ENCODE measurements around the gene TEDC1. TPM values are rescaled to one million over a fixed set of nuclear protein-coding genes. Genes with fewer than 3 reads are reported as not detected.

TEDC1 gene
- polyA plus RNA-seq, 1 experiment = 6.4 TPM

DNA sequence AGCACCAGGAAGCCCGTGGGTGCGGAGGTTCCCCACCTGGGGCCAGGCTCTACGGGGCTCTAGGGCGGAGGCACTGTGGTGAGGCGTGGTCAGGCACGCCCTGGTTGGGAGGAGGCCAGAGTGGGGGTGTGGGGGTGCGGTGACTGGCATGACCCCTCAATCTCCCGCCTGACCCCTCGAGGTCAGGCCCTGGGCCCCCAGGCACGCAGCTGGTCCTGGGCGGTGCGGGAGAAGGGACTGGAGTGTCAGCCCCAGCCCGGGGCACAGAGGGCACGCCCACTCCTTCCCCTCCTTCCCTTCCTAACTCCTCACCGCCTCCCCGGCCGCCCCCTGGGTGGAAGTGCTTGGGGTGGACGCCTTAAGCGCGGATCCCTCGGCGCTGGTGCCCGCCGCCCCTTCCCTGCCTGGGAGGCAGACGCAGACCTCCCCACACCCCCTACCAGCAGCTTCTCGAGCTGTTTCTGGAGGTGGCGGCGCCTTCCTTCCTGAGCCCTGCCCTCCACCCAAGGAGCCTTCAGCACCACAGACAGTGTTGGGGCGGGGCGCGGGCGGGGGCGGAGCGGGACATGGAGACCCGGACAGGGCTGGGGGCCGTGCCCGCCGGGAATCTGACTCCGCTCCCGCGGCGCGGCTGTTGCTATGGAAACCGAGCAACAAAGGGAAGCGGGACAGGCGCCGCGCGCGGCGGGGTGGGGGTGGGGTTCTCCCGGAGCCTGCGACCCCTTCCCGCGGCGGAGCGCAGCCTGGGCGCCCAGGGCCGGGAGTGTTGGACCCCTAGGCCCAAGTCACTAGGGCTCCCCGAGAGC lies 17.2 kb upstream of the TEDC1 start:
- peaks cover 8% of the 10 kb centered on the region for H3K36me3 ChIP-seq (ENCODE audit: control insufficient read depth, insufficient read depth, low read length)
- no peak for DNase-seq (ENCODE audit: low read depth)
- CTCF ChIA-PET = interaction anchor here (4.0 kb wide), 2 partner anchors 8 to 16 kb away, joined by 15 to 31 read pairs; no protein-coding TSS in a partner anchor
- no peaks in the 10 kb centered on the region for H3K27me3 ChIP-seq (ENCODE audit: control insufficient read depth, insufficient read depth, low read length)
- POLR2A ChIA-PET = no interaction called here
- H3K4me3 ChIP-seq (ENCODE audit: low read depth, low read length) = peak overlapping the region; percentile 47
- TF ChIP-seq, protein P1, sequence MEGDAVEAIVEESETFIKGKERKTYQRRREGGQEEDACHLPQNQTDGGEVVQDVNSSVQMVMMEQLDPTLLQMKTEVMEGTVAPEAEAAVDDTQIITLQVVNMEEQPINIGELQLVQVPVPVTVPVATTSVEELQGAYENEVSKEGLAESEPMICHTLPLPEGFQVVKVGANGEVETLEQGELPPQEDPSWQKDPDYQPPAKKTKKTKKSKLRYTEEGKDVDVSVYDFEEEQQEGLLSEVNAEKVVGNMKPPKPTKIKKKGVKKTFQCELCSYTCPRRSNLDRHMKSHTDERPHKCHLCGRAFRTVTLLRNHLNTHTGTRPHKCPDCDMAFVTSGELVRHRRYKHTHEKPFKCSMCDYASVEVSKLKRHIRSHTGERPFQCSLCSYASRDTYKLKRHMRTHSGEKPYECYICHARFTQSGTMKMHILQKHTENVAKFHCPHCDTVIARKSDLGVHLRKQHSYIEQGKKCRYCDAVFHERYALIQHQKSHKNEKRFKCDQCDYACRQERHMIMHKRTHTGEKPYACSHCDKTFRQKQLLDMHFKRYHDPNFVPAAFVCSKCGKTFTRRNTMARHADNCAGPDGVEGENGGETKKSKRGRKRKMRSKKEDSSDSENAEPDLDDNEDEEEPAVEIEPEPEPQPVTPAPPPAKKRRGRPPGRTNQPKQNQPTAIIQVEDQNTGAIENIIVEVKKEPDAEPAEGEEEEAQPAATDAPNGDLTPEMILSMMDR (IDR thresholded peaks at IDR 0.05; ENCODE audit: insufficient read depth, low read depth, low read length) = no peak

DNA sequence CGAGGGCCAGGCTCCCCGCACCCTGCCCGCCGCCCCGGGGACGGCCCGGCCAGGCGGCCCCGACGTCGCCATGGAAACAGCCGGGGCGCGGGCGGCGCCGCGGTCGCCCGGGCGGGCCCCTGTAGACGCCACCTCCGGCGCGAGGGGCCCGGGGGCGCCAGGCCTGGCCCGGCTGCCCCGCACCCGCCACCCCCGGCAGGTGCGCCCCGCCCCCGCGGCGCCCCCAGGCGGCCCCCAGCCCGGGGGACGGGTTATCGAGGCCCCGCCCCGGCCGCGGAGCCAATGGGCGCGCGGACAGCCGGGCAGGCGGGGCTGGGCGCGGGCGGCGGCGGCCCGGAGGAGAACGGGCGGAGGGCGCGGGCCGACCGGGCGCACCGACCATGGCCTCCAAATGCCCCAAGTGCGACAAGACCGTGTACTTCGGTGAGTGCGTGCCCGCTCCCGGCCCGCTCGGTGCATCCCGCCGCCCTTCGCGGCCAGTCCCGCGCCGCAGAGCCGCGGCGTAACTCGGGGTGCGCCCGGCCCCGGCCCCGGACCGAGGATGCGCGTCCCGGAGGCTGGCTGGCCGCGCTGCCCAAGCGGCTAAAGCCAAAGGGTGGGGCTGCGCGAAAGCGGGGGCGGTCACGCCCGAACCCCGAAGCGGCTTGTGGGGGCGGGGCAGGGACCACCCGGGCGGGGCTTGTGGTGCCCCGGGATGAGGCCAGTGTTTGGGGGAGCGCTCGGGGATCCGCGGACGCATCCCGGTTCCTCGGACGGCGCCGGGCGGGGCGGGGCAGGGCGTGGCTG lies 16.4 kb upstream of the TEDC1 start, which contains the start of gene CRIP2:
Gene CRIP2 (plus strand): TSS at position 339 of the 786 bp plus-strand sequence. CDS start 42 bp downstream, at position 381.
- ChIA-PET POLR2A (no interaction called here), CTCF (no interaction called here)
- TF ChIP-seq, protein P1 (IDR thresholded peaks at IDR 0.05; ENCODE audit: insufficient read depth, low read depth, low read length) = no peak

DNA sequence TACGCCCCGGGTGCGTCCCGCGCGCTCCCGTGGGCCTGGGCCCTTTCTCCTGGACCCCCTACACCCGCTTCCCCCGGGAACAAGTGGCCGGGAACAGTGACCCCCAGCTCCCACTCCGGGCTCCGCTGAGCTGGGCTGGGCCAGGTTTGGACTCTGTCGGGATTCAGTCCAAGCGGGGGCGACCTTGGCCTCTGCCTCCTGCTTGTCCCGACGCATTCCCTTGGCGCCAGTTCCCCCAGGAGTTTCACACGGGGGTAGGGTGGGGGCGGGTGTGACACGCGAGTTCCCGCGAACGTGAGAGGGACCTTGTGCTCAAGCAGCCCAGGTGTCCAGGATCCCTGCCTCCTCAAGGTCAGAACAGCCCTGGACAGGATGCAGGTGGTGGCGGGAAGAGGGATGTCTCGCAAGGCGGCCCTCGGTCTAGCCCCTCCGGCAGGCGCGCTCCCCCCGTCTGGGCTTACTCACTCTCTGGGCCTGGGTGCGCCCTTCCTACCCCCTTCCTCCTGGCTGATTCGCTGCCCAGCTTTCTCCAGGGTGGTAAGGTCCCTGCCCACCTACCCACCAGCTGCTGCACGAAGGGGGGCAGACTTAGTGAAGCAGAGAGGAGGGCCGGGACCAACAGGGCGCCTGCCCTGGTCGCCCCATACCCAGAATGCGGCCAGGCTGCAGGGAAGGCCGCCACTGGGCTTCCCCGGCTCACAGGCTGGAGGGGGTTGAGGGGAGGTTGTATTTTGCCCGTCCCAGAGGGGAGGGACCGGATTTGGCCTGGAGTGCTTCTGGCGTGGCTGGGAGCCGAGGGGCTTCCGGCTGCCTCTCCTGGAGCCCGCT lies 15.6 kb upstream of the TEDC1 start:
- POLR2A ChIA-PET = no interaction called here
- Histone ChIP-seq H3K36me3 (ENCODE audit: control insufficient read depth, insufficient read depth, low read length) (peaks cover 4% of the 10 kb centered on the region), H3K4me3 (ENCODE audit: low read depth, low read length) (peak overlapping the region; percentile 47), H3K27me3 (ENCODE audit: control insufficient read depth, insufficient read depth, low read length) (no peaks in the 10 kb centered on the region)
- TF ChIP-seq, protein P1 (IDR thresholded peaks at IDR 0.05; ENCODE audit: insufficient read depth, low read depth, low read length) = no peak
- CTCF ChIA-PET = interaction anchor here (0.9 kb wide), 1 partner anchor 8 kb away, joined by 3 read pairs; no protein-coding TSS in a partner anchor
- DNase-seq (ENCODE audit: low read depth) = no peak

More for the DNA sequence above, 16.4 kb upstream of the TEDC1 start, which contains the start of gene CRIP2:
- Histone ChIP-seq H3K36me3 (ENCODE audit: control insufficient read depth, insufficient read depth, low read length) (peaks cover 6% of the 10 kb centered on the region), H3K27me3 (ENCODE audit: control insufficient read depth, insufficient read depth, low read length) (no peaks in the 10 kb centered on the region), H3K4me3 (ENCODE audit: low read depth, low read length) (peak within 1 kb of the TSS; percentile 47)
- no peak for DNase-seq (ENCODE audit: low read depth)

DNA sequence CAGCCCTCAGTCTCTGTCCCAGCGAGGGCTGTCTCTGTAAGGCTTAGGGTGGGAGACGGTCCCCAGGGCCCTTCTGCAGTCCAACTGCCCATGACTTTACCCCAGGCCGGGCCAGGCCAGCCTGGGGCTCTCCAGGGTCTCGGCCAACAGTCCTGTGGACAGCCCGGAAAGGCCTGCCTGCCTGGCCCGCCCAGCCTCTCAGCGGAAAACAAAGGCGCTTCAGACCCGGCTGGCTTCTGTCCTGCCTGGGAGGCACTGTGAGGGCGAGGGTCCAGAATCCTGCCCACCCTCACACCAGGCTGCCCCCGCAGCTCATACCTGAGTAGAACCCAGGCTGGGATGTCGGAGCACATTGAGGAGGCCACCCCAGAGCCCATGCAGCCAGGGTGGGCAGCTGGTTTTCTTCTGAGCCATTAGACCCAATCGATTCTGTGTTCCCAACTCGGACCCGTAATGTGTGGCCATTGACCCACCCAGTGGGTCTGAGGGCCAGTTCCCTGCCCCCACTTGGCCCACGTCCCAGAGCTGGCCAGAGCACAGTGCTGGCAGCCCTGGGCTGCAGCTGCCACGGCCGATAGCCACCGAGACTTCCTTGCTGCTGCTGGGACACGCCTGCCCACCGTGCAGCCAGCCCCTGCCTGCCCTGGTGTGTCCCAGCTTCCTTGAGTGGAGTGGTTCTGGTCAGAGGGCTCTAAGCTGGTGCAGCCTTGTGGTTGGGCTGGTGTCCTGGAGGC lies 14.8 kb upstream of the TEDC1 start:
- TF ChIP-seq, protein P1 (IDR thresholded peaks at IDR 0.05; ENCODE audit: insufficient read depth, low read depth, low read length) = no peak
- DNase-seq (ENCODE audit: low read depth) = no peak
- ChIA-PET CTCF (interaction anchor here (0.9 to 1.3 kb wide), 2 partner anchors 9 to 14 kb away, joined by 3 to 11 read pairs; partner anchors contain the start of gene TEDC1), POLR2A (no interaction called here)
- H3K4me3 ChIP-seq (ENCODE audit: low read depth, low read length) = no peak overlapping the region
- no peaks in the 10 kb centered on the region; the same call in 1 of the 2 replicates for H3K36me3 ChIP-seq (ENCODE audit: control insufficient read depth, insufficient read depth, low read length)
- H3K27me3 ChIP-seq (ENCODE audit: control insufficient read depth, insufficient read depth, low read length) = no peaks in the 10 kb centered on the region

All from BJ (cell line).